Cardiac muscle cell (in vitro differentiated cells and primary cell): ENCODE results near the gene SLC25A53. TPM values are rescaled to one million over a fixed set of nuclear protein-coding genes. Genes with fewer than 3 reads are reported as not detected.

Experiments
- DNase-seq, 2 donors: peaks; one replicate each; pipeline versions ENCODE4 v3.0.0 to v3.0.0-alpha.2; 2010 to 2017; ENCODE audit warnings: low read depth in 1 of 2, low spot score in 1 of 2
- H3K27ac ChIP-seq: fragments of 200-600 bp; sonication (generic); 2 replicates; pipeline ENCODE4 v1.5.1; 2016
- H3K27me3 ChIP-seq: fragments of 200-600 bp; sonication (generic); 2 replicates; pipeline ENCODE4 v1.6.0; 2016; ENCODE audit warnings: control low read depth
- H3K36me3 ChIP-seq: fragments of 200-600 bp; sonication (generic); 2 replicates; pipeline ENCODE4 v1.5.1; 2016; ENCODE audit warnings: control low read depth
- H3K4me1 ChIP-seq: fragments of 200-600 bp; sonication (generic); 2 replicates; pipeline ENCODE4 v1.8.1; 2017; ENCODE audit warnings: low read depth, mild to moderate bottlenecking, mixed run types
- H3K4me3 ChIP-seq: fragments of 200-600 bp; sonication (generic); 2 replicates; pipeline ENCODE4 v1.5.1; 2016; ENCODE audit warnings: mild to moderate bottlenecking
- H3K9me3 ChIP-seq: fragments of 200-600 bp; sonication (generic); 2 replicates; pipeline ENCODE4 v1.5.1; 2017; ENCODE audit warnings: low read depth, mild to moderate bottlenecking, control low read depth
- polyA plus RNA-seq: library from polyadenylated mRNA; unstranded; fragments of >200 nt; fragmentation: Nextera tagmentation; extraction: Ambion mirVana; gene quantifications from 2 replicates; pipeline ENCODE4 v1.2.1, GENCODE V29; 2016
- total RNA-seq: library from RNA; depleted of rRNA; stranded (reverse); fragments of >200 nt; gene quantifications from 2 replicates; pipeline ENCODE4 v1.2.3, GENCODE V29; 2016
- TF ChIP-seq, protein P1 (sequence below): IDR thresholded peaks from 2 replicates; pipeline ENCODE4 v1.5.1; 2012; ENCODE audit warnings: low read depth, mild to moderate bottlenecking, low read length

The SLC25A53 gene
- total and polyA plus RNA-seq, 2 experiments from 2014 or later: 5.1 to 15.2 TPM

DNA sequence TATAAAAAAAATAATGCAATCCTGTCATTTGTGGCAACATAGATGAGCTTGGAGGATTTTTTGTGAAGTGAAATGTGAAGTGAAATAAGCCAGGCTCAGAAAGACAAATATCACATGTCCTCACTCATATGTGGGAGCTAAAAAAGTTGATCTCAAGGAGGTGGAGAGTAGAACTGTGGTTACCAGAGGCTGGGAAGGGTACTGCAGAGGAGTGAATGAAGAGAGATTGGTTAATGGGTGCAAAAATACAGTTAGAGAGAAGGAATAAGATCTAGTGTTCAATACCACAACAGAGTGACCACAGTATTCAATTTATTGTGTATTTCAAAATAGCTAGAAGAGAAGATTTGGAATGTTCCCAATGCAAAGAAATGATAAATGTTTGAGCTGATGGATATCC lies 57.9 kb downstream of the SLC25A53 start:
- Histone ChIP-seq H3K27ac (no peak overlapping the region), H3K4me1 (no peaks in the 10 kb centered on the region), H3K27me3 (peaks cover 2% of the 10 kb centered on the region), H3K4me3 (no peak overlapping the region), H3K36me3 (no peaks in the 10 kb centered on the region), H3K9me3 (no peaks in the 10 kb centered on the region)
- DNase-seq: no peak
- TF ChIP-seq, protein P1, sequence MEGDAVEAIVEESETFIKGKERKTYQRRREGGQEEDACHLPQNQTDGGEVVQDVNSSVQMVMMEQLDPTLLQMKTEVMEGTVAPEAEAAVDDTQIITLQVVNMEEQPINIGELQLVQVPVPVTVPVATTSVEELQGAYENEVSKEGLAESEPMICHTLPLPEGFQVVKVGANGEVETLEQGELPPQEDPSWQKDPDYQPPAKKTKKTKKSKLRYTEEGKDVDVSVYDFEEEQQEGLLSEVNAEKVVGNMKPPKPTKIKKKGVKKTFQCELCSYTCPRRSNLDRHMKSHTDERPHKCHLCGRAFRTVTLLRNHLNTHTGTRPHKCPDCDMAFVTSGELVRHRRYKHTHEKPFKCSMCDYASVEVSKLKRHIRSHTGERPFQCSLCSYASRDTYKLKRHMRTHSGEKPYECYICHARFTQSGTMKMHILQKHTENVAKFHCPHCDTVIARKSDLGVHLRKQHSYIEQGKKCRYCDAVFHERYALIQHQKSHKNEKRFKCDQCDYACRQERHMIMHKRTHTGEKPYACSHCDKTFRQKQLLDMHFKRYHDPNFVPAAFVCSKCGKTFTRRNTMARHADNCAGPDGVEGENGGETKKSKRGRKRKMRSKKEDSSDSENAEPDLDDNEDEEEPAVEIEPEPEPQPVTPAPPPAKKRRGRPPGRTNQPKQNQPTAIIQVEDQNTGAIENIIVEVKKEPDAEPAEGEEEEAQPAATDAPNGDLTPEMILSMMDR: no peak

DNA sequence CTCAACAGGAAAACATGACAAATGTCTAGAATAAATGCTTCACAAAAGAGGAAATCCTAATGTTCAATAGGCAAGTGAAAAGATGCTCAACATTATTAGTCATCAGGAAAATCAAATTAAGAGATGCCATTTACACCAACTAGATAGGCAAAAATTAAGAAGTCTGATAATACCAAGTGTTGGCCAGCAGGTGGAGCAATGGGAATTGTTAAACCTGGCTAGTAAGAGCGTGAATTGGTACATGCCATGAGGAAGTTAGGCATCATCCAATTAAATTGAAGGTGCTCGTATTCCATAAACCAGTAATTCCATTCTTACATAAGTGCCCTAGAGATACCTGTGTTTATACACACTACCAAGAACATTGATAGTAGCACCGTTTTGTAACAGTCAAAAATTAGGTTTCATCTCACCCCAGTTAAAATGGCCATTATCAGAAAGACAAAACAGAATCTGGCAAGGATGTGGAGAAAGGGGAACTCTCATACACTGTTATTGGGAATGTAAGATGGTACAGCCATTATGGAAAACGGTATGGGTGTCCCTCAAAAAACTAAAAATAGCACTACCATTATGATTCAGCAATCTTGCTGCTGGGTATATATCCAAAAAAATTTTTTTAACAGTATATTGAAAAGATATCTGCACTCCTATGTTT lies 58.5 kb downstream of the SLC25A53 start:
- H3K27ac ChIP-seq: no peak overlapping the region
- H3K36me3 ChIP-seq: no peaks in the 10 kb centered on the region
- H3K9me3 ChIP-seq: no peaks in the 10 kb centered on the region
- H3K27me3 ChIP-seq: peaks cover 7% of the 10 kb centered on the region
- no peaks in the 10 kb centered on the region for H3K4me1 ChIP-seq
- no peak overlapping the region for H3K4me3 ChIP-seq
- TF ChIP-seq, protein P1: peak; percentile 49
- DNase-seq: peak; percentile 79 to 83

DNA sequence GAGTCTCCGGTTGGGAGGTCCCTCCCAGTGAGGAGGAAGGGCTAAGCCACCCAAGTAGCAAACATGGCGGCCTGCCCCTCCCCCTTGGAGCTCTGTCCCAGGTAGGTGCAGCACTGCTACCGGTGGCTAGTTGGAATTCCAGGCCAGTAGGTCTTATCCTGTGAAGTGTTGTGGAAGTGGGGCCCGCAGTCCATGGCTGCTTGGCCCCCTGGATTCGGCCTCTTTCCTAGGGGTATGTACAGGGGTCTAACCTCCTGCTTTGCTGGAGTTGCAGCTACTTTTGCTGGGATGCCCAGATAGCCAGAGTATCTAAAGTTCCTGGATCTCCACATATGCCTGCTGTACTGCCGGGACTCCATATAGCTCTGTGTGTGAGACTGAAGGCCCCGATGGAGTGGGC lies 70.9 kb downstream of the SLC25A53 start:
- Histone ChIP-seq H3K9me3 (no peaks in the 10 kb centered on the region), H3K36me3 (no peaks in the 10 kb centered on the region), H3K27ac (no peak overlapping the region), H3K27me3 (peaks cover 3% of the 10 kb centered on the region), H3K4me1 (no peaks in the 10 kb centered on the region), H3K4me3 (no peak overlapping the region)
- TF ChIP-seq, protein P1: no peak
- no peak for DNase-seq

DNA sequence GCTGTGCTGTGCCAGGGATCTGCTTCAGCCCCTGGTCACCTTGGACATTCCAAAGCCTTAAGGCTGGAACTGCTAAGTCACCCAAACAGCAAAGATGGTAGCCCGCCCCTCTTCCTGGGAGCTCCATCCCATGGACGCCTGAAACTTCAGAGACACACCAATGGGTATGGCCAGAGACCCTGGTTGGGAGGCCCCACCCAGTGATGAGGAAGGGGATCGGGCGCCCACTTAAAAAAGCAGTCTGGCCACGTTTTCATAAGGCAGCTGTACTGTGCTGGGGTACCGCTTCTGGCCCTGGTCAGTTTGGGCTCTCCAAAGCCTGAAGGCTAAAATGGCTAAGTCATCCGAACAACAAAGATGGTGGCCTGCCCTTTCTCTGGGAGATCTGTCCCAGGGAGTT lies 71.3 kb downstream of the SLC25A53 start:
- TF ChIP-seq, protein P1: no peak

DNA sequence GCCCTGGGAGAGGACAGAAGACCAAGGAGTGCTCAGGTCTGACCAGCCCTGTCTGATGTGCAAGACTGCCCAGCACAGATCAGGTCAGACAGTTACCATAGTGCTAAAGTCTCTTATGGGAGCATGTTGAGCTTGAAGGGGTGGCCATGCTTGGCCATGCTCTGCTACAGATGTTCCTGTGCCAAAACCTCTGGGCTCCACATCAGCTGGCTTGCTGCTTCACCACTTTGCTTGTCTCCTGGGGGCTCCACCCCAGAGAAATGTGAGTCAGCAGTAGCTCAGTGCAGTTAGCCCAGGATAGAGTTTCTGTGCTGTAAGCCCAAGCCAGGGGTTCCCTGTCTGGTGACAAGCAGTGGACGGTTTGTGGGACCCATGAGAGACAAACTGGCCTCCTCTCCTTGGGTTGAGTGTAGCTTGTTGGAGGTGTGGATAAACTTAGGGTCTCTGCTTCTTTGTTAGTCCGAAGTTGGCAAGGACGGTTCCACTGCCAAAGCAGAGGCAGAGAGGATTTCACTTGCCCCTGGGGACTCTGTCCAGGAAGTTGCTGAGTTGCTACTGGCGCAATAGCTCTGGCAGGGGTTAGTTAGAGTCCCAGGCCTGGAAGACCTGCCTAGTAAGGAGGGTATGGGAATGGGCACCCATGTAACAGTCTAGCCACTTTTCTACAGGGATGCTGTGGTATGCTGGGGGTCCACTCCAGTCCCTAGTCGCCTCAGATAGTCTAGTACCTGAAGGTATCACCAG lies 72.1 kb downstream of the SLC25A53 start:
- no peaks in the 10 kb centered on the region for H3K9me3 ChIP-seq
- H3K36me3 ChIP-seq: no peaks in the 10 kb centered on the region
- H3K27ac ChIP-seq: no peak overlapping the region
- peaks cover 3% of the 10 kb centered on the region for H3K27me3 ChIP-seq
- peak in 1 of 2 donors; percentile 14 for DNase-seq
- H3K4me1 ChIP-seq: no peaks in the 10 kb centered on the region
- TF ChIP-seq, protein P1: no peak
- no peak overlapping the region for H3K4me3 ChIP-seq

More for the DNA sequence above, 71.3 kb downstream of the SLC25A53 start:
- peaks cover 3% of the 10 kb centered on the region for H3K27me3 ChIP-seq
- no peaks in the 10 kb centered on the region for H3K4me1 ChIP-seq
- no peak overlapping the region for H3K27ac ChIP-seq
- H3K36me3 ChIP-seq: no peaks in the 10 kb centered on the region
- no peaks in the 10 kb centered on the region for H3K9me3 ChIP-seq
- no peak for DNase-seq
- H3K4me3 ChIP-seq: no peak overlapping the region
